Measurements from ENCODE around the gene PGAP1.

Gene PGAP1

GRCh38 chr2:196876364-196876763, 50.1 kb downstream of the PGAP1 start:
- DNase-seq, result no peak

GRCh38 chr2:196875414-196875813, 51.1 kb downstream of the PGAP1 start:
- DNase-seq, result no peak

- DNase-seq, result no peak
Measured at GRCh38 chr2:196873511-196873910, 53.0 kb downstream of the PGAP1 start.

- no peak for DNase-seq
Measured at GRCh38 chr2:196854629-196855028, 71.9 kb downstream of the PGAP1 start.

GRCh38 chr2:196853301-196854087, 73.0 kb downstream of the PGAP1 start:
- no peak for DNase-seq

GRCh38 chr2:196851088-196851487, 75.4 kb downstream of the PGAP1 start:
- no peak for DNase-seq

GRCh38 chr2:196849895-196850294, 76.6 kb downstream of the PGAP1 start:
- DNase-seq, result no peak

GRCh38 chr2:196846295-196846694, 80.2 kb downstream of the PGAP1 start:
- no peak for DNase-seq

GRCh38 chr2:196845371-196845770, 81.1 kb downstream of the PGAP1 start:
- no peak for DNase-seq

- no peak for DNase-seq
Measured at GRCh38 chr2:196840171-196840570, 86.3 kb downstream of the PGAP1 start.

GRCh38 chr2:196839574-196839973, 86.9 kb downstream of the PGAP1 start:
- no peak for DNase-seq

GRCh38 chr2:196836440-196836839, 90.1 kb downstream of the PGAP1 start:
- no peak for DNase-seq

- DNase-seq, result no peak
Measured at GRCh38 chr2:196830701-196831100, 95.8 kb downstream of the PGAP1 start.

GRCh38 chr2:196827356-196827755, 99.2 kb downstream of the PGAP1 start:
- no peak for DNase-seq

GRCh38 chr2:196823750-196824522, 102.6 kb downstream of the PGAP1 start:
- DNase-seq, result no peak

- DNase-seq, result no peak
Measured at GRCh38 chr2:196821195-196821594, 105.3 kb downstream of the PGAP1 start.

GRCh38 chr2:196809260-196809659, 117.2 kb downstream of the PGAP1 start, which contains the start of gene C2orf66:
Gene C2orf66 (minus strand): TSS chr2:196809355. CDS start chr2:196809336, 19 bp downstream.
- no peak for DNase-seq

- peak; percentile 85 for DNase-seq
Measured at GRCh38 chr2:196808083-196808665, 118.3 kb downstream of the PGAP1 start.

- no peak for DNase-seq
Measured at GRCh38 chr2:196804381-196804780, 122.1 kb downstream of the PGAP1 start.

GRCh38 chr2:196802401-196802800, 124.1 kb downstream of the PGAP1 start:
- no peak for DNase-seq

GRCh38 chr2:196801674-196802261, 124.7 kb downstream of the PGAP1 start:
- DNase-seq, result no peak

GRCh38 chr2:196798980-196799379, 127.5 kb downstream of the PGAP1 start:
- no peak for DNase-seq

- no peak for DNase-seq
Measured at GRCh38 chr2:196792865-196793264, 133.6 kb downstream of the PGAP1 start.

Measured in NCI-H526 treated with DMSO at 0.1 percent for 48 hours (cell line).